ENCODE data around the gene TLR7. TPM values are rescaled to one million over a fixed set of nuclear protein-coding genes. Genes with fewer than 3 reads are reported as not detected.

Gene TLR7
- total and polyA plus RNA-seq, 2 of the 4 experiments (the other 2 are of a cell fraction): not detected

DNA sequence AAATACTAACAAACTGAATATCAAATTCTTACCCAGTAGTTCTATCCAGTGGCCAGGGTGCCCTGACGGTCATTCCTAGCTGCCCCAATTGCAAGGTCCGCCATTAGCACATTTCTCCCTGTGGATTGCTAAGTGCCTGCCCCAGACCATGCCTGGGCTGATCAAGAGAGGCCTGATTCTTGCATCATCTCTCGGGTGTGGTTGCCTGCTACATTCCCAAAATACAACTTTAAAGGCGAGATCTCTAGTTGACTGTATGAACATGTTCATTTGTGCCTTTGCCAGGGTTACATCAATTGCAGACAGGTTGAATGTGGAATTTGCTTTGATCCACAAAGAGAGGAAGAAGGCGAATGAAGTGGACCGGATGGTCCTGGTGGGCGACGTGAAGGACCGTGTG is 47.6 kb upstream of the TLR7 start:
- in situ Hi-C loops (cut with MboI; ENCODE audit: low sequenced_read_pairs): loop anchor here (25.0 kb wide), 1 partner anchor 668 kb away; no protein-coding TSS in a partner anchor
- H3K27me3 ChIP-seq (ENCODE audit: control insufficient read depth, insufficient read depth, low read length): no peaks in the 10 kb centered on the region
- no peak for DNase-seq
- H3K9ac ChIP-seq (ENCODE audit: low read depth, low read length): no peak overlapping the region
- dilution Hi-C loops (cut with HindIII; ENCODE audit: low sequenced_read_pairs, unreplicated experiment): no loop called here
- H2BK5ac ChIP-seq (ENCODE audit: low read depth, low read length, poor library complexity, severe bottlenecking): no peak overlapping the region
- no peak overlapping the region for H4K91ac ChIP-seq (ENCODE audit: insufficient read depth, low read depth, low read length)
- no peaks in the 10 kb centered on the region for H3K79me1 ChIP-seq (ENCODE audit: low read depth in 1 of 2, low read length in 2 of 2)
- H3K4me1 ChIP-seq (ENCODE audit: control insufficient read depth, insufficient read depth, low read length): no peaks in the 10 kb centered on the region
- H3K9me1 ChIP-seq (ENCODE audit: insufficient read depth, low read length): peaks cover 4% of the 10 kb centered on the region; the same call in 1 of the 2 replicates
- H2BK20ac ChIP-seq (ENCODE audit: low read depth, low read length): no peak overlapping the region
- no peak overlapping the region for H2AFZ ChIP-seq (replicated peaks; ENCODE audit: low read length, poor library complexity)
- H3K4me3 ChIP-seq (ENCODE audit: insufficient read depth, low read depth, low read length): no peak overlapping the region
- 92% methylated on average over 6 of the region's 9 CpGs; no CpG with 5 or more reads in 1 of the 2 experiments for WGBS, 2 experiments (ENCODE audit: extremely low coverage in 2 of 2, insufficient read length in 1 of 2)
- no peaks in the 10 kb centered on the region for H3K9me3 ChIP-seq (ENCODE audit: control insufficient read depth, insufficient read depth, low read length)
- no peak overlapping the region for H3K4ac ChIP-seq (ENCODE audit: low read depth, low read length)
- H3K23ac ChIP-seq (ENCODE audit: low read depth, low read length): no peak overlapping the region
- BruUV-seq (replicated peaks): no TSS peak
- H4K5ac ChIP-seq (ENCODE audit: low read depth, low read length): no peak overlapping the region
- no peak for ATAC-seq (ENCODE audit: low read depth)
- H4K20me1 ChIP-seq (ENCODE audit: insufficient read depth, low read length): no peaks in the 10 kb centered on the region
- H3K36me3 ChIP-seq (ENCODE audit: control insufficient read depth, insufficient read depth, low read length): peaks cover 6% of the 10 kb centered on the region
- H3K18ac ChIP-seq (ENCODE audit: low read depth, low read length): no peak overlapping the region
- H2BK15ac ChIP-seq (ENCODE audit: low read depth, low read length): no peak overlapping the region
- H4K8ac ChIP-seq (ENCODE audit: low read depth in 2 of 2, low read length in 2 of 2): no peak overlapping the region
- H2BK120ac ChIP-seq (ENCODE audit: low read depth, low read length): no peak overlapping the region
- ChIA-PET POLR2A (ENCODE audit: unreplicated experiment) (no interaction called here), CTCF (no interaction called here)
- no peak overlapping the region for H3K4me2 ChIP-seq (ENCODE audit: low read depth, low read length)
- peak overlapping the region; percentile 39 for H2AK9ac ChIP-seq (replicated peaks; ENCODE audit: low read depth, low read length, poor library complexity)
- TF ChIP-seq FOS (IDR thresholded peaks at IDR 0.05; ENCODE audit: low read depth, low read length) (no peak), CHD1 (IDR thresholded peaks at IDR 0.05; ENCODE audit: low read depth, low read length) (no peak), MXI1 (IDR thresholded peaks at IDR 0.05; ENCODE audit: borderline replicate concordance, low read depth, low read length) (no peak), MAZ (IDR thresholded peaks at IDR 0.05; ENCODE audit: borderline replicate concordance, low read depth, low read length) (no peak), ELK1 (IDR thresholded peaks at IDR 0.05; ENCODE audit: borderline replicate concordance, low read depth, low read length) (no peak), BHLHE40 (IDR thresholded peaks at IDR 0.05; ENCODE audit: low read depth, low read length) (no peak), MAFK (IDR thresholded peaks at IDR 0.05; ENCODE audit: low read depth, low read length) (no peak), POLR2A (IDR thresholded peaks at IDR 0.05; ENCODE audit: low read depth, low read length) (no peak), SMC3 (IDR thresholded peaks at IDR 0.05; ENCODE audit: low read depth, low read length) (no peak), CEBPB (IDR thresholded peaks at IDR 0.05; ENCODE audit: low read depth, low read length) (no peak), RAD21 (IDR thresholded peaks at IDR 0.05; ENCODE audit: low read length) (no peak), RCOR1 (IDR thresholded peaks at IDR 0.05; ENCODE audit: insufficient replicate concordance, low read length) (no peak), NFE2L2 (IDR thresholded peaks at IDR 0.05; ENCODE audit: low read depth, low read length) (no peak), RFX5 (IDR thresholded peaks at IDR 0.05; ENCODE audit: low read depth, low read length) (no peak)
- TF ChIP-seq, protein P1, sequence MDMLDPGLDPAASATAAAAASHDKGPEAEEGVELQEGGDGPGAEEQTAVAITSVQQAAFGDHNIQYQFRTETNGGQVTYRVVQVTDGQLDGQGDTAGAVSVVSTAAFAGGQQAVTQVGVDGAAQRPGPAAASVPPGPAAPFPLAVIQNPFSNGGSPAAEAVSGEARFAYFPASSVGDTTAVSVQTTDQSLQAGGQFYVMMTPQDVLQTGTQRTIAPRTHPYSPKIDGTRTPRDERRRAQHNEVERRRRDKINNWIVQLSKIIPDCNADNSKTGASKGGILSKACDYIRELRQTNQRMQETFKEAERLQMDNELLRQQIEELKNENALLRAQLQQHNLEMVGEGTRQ (IDR thresholded peaks at IDR 0.05; ENCODE audit: low read depth, low read length): no peak
- TF ChIP-seq, protein P2, sequence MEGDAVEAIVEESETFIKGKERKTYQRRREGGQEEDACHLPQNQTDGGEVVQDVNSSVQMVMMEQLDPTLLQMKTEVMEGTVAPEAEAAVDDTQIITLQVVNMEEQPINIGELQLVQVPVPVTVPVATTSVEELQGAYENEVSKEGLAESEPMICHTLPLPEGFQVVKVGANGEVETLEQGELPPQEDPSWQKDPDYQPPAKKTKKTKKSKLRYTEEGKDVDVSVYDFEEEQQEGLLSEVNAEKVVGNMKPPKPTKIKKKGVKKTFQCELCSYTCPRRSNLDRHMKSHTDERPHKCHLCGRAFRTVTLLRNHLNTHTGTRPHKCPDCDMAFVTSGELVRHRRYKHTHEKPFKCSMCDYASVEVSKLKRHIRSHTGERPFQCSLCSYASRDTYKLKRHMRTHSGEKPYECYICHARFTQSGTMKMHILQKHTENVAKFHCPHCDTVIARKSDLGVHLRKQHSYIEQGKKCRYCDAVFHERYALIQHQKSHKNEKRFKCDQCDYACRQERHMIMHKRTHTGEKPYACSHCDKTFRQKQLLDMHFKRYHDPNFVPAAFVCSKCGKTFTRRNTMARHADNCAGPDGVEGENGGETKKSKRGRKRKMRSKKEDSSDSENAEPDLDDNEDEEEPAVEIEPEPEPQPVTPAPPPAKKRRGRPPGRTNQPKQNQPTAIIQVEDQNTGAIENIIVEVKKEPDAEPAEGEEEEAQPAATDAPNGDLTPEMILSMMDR (conservative IDR thresholded peaks at IDR 0.05; ENCODE audit: low read depth, low read length): no peak
- H3K14ac ChIP-seq (replicated peaks; ENCODE audit: low read depth, low read length): no peak overlapping the region
- H3K27ac ChIP-seq (ENCODE audit: insufficient read depth, low read length): no peak overlapping the region
- no peak overlapping the region for H3K56ac ChIP-seq (ENCODE audit: extremely low read depth, insufficient read depth, low read length)
- intact Hi-C loops (cut with micrococcal nuclease): loop anchor here (10.0 kb wide), 2 partner anchors 826 to 926 kb away; no protein-coding TSS in a partner anchor
- no peak overlapping the region for H2AK5ac ChIP-seq (ENCODE audit: low read depth, low read length)
